Stimulated activated CD4-positive, alpha-beta T cell treated with anti-CD3 and anti-CD28 coated beads, Interleukin-12 subunit alpha, Interleukin-12 subunit beta, amount 100 ng/mL, for 24 hours (primary cell): ENCODE data around the gene MRPL51.
A peak's percentile ranks its signal among the peaks of the same experiment; 100 is the strongest.
"Not testable (repeated sequence)": the region's sequence is repeated elsewhere in the genome, so short reads cannot be mapped to it uniquely, and the experiment has no call there.

Experiments
- DNase-seq, 2 experiments: peaks; one replicate each; pipeline ENCODE4 v3.0.0-alpha.2; 2020; ENCODE audit warnings: low read depth in 2 of 2

Gene MRPL51

GRCh38 chr12:6488240-6488639 lies 4.8 kb downstream of the MRPL51 start:
- DNase-seq: no peak

- DNase-seq: no peak
Measured at GRCh38 chr12:6478416-6478815, 14.6 kb downstream of the MRPL51 start.

DNA sequence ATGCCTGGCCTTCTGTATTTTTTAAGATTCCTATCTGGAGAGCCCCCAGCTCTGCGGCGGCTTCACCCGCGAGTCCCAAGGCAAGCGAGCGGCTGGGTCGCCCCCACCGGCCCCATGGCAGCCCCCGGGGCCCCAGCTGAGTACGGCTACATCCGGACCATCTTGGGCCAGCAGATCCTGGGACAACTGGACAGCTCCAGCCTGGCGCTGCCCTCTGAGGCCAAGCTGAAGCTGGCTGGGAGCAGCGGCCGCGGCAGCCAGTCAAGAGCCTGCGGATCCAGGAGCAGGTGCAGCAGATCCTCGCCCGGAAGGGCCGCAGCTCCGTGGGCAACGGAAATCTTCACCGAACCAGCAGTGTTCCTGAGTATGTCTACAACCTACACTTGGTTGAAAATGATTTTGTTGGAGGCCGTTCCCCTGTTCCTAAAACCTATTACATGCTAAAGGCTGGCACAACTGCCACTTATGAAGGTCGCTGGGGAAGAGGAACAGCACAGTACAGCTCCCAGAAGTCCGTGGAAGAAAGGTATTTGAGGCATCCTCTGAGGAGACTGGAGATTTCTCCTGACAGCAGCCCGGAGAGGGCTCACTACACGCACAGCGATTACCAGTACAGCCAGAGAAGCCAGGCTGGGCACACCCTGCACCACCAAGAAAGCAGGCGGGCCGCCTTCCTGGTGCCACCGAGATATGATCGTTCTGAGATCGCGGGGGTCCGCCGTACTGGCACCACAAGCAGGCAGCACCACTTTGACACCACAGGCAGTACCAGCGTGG lies 15.3 kb downstream of the MRPL51 start:
- DNase-seq: not testable (repeated sequence)

GRCh38 chr12:6476489-6476888 lies 16.6 kb downstream of the MRPL51 start:
- DNase-seq: no peak

- not testable (repeated sequence) for DNase-seq
Measured at GRCh38 chr12:6475233-6475975, 17.7 kb downstream of the MRPL51 start.

GRCh38 chr12:6472491-6472890 lies 20.6 kb downstream of the MRPL51 start:
- DNase-seq: no peak

DNA sequence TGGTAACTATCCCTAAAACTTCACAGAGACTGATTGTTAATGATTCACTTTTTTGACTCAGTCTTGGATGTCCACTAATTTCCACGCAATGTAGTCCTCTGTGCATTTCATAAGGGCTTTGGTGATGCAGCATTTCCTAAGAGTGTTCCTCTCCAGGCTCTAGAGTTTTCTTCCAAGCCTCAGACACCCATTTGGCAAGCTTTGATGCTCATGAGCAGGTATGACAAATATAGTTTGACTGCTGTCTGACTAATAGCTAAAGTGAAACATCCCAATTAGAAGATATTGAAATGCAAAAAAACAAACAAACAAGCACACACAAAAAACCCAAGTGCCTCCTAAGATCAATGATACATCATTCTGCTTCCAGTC lies 21.1 kb downstream of the MRPL51 start:
- DNase-seq: no peak

DNA sequence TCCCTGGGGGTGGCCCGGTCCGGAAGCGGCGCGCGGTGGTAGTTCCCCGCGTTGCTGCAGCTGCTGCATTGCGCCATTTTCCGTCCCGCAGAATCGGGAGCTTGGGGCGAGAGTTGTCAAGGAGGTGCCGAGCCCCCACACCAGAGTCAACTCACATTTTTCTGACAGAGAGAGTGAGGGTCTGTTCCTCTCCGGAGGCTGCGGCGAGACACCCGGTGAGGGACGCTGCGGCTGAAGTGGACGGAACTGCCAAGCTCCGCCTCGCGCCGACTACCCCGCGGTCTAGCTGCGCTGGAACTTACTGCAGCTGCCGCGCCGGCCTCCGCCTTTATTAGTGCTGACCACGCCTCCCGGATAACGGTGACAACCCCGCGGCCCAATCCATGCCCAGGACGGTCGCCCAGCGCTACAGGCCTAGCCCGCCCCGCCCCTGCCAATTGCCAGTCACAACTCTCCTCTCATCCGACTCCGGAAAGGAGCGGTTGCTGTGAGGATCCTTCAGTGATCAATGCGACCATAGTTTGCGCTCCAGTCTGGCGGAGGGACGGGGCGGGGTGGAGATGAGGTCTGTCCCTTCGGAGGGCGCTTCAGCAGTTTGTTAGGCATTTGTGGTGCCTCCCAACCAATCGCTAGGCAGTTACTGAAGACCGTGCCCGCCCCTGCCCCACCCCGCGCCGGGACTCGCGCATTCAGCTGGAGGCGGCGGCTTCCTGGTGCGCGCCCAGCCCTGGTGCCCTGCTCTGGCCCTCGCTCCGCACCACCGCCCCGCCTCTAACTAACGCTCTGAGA lies 22.5 kb downstream of the MRPL51 start, which contains the start of gene VAMP1:
Gene VAMP1 (minus strand): TSS at position 303 of the 789 bp plus-strand sequence. CDS start 146 bp downstream, at position 157.
- DNase-seq: peak; percentile 95 to 98

- DNase-seq: no peak
Measured at GRCh38 chr12:6469609-6470374, 23.3 kb downstream of the MRPL51 start.

- DNase-seq: no peak
Measured at GRCh38 chr12:6469092-6469491, 24.0 kb downstream of the MRPL51 start.

- DNase-seq: no peak
Measured at GRCh38 chr12:6468283-6468575, 24.8 kb downstream of the MRPL51 start.

GRCh38 chr12:6467571-6468282 lies 25.3 kb downstream of the MRPL51 start:
- DNase-seq: not testable (repeated sequence)

- not testable (repeated sequence) for DNase-seq
Measured at GRCh38 chr12:6466751-6467150, 26.3 kb downstream of the MRPL51 start.

DNA sequence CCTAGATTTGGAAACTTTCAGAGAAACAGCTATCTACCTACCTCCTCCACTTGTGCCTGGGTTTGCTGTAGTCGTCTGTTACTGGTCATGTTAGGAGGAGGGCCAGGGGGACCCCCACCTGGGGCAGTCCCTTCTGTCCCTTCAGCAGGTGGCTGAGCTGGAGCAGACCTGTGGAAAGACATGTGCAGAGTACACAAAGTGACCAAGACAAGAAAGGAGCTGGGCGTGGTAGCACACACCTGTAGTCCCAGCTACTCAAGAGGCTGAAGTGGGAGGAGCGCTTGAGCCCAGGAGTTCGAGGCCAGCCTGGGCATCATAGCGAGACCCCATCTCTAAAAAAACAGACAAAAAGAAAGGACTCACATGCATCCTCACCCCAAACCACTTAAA lies 26.9 kb downstream of the MRPL51 start:
- DNase-seq: no peak

GRCh38 chr12:6465467-6466183 lies 27.4 kb downstream of the MRPL51 start:
- no peak for DNase-seq

GRCh38 chr12:6464531-6464930 lies 28.5 kb downstream of the MRPL51 start:
- DNase-seq: no peak

DNA sequence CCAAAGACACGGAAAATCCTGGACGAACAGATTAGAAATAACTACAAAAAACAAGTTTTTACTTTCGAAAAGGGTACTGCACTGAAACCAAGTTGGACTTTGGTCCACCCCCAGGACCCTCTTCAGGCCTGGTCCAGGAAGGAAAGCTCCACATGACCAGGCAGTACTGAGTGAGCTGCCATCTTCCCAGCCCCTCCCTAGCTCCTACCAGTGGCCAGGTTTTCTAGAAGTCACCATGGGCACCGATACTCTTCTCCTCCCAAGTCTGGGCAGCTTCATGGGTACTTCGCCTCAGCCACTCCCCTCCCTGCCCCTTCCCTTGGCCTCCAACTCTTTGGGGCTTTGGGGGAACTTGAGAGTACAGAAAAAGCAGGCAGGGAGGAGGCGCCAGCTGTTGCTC lies 29.2 kb downstream of the MRPL51 start:
- no peak for DNase-seq

DNA sequence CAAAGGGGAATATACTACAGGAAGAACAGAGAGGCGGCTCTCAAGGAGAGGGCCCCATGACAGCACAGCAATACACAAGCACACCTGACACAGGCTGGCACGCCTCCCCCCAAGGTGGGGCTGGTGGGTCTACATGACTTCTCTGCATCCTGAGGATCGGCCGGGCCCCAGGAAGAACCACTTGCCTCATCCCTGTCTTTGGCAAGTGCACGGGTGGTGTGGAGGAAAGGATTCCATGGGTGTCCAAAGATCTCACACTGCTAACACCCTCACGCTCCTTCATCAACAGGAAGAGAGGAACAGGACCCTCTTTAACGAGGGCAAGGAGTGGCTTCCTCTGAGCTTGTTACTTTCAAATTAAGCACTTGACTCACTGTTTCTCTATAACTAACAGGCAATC lies 29.8 kb downstream of the MRPL51 start:
- no peak for DNase-seq

- no peak for DNase-seq
Measured at GRCh38 chr12:6462234-6462995, 30.6 kb downstream of the MRPL51 start.
